Muscle layer of duodenum (tissue), 2 donors: Measurements from ENCODE around the gene PPP1R3F.
"Not testable (repeated sequence)": the region's sequence is repeated elsewhere in the genome, so short reads cannot be mapped to it uniquely, and the experiment has no call there.

Experiments
- H3K27ac ChIP-seq: one replicate; pipeline ENCODE4 v1.7.0; 2013; ENCODE audit warnings: mild to moderate bottlenecking, low read length
- H3K27me3 ChIP-seq: one replicate; pipeline ENCODE4 v1.7.0; 2013; ENCODE audit warnings: low read depth, mild to moderate bottlenecking, control low read depth, low read length
- H3K36me3 ChIP-seq, 2 donors: one replicate each; pipeline ENCODE4 v1.7.0; 2013; ENCODE audit warnings: low read length in 2 of 2, control low read depth in 1 of 2, mild to moderate bottlenecking in 1 of 2; ENCODE audit not compliant: insufficient read depth in 2 of 2, control insufficient read depth in 1 of 2
- H3K4me1 ChIP-seq, 2 donors: one replicate each; pipeline ENCODE4 v1.7.0; 2013; ENCODE audit warnings: low read length in 2 of 2, mild to moderate bottlenecking in 2 of 2, control low read depth in 1 of 2, moderate library complexity in 1 of 2; ENCODE audit not compliant: insufficient read depth in 2 of 2, control insufficient read depth in 1 of 2
- H3K4me3 ChIP-seq, 2 donors: one replicate each; pipeline ENCODE4 v1.7.0; 2013; ENCODE audit warnings: low read length in 2 of 2, low read depth in 1 of 2, mild to moderate bottlenecking in 1 of 2
- H3K9me3 ChIP-seq, 2 donors: one replicate each; pipeline ENCODE4 v1.7.0; 2013; ENCODE audit warnings: low read length in 2 of 2, control low read depth in 1 of 2, mild to moderate bottlenecking in 1 of 2; ENCODE audit not compliant: control insufficient read depth in 1 of 2
- donor health status: healthy.

Gene PPP1R3F

DNA sequence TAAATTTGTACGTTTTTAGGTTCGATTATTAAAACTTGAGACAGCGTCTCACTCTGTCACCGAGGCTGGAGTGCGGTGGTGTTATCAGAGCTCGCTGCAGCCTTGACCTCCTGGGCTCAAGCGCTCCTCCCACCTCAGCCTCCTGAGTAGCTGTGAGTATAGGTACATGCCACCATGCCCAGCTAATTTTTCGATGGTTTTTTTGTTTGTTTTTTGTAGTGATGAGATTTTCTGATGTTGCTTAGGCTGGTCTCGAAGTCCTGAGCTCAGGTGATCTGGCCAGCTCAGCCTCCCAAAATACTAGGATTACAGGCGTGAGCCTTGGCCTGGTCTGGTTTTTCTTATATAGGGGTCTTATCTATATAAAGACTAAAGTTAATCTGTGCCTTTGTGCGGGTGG is 60.8 kb downstream of the PPP1R3F start:
- not testable (repeated sequence) for H3K4me3 ChIP-seq, H3K36me3 ChIP-seq, H3K9me3 ChIP-seq, H3K27me3 ChIP-seq, H3K4me1 ChIP-seq, H3K27ac ChIP-seq

DNA sequence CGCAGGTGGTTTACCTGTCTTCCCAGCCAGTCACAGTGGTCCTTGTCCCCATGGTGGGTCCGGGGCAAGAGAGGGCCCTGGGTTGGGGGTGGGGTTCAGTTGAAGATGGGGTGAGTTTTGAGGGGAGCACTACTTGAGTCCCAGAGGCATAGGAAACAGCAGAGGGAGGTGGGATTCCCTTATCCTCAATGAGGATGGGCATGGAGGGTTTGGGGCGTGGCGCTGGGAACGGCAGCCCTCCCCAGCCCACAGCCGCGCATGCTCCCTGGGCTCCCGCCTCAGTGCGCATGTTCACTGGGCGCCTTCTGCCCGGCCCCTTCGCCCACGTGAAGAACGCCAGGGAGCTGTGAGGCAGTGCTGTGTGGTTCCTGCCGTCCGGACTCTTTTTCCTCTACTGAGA is 61.7 kb downstream of the PPP1R3F start, which contains the start of gene GAGE13:
Gene GAGE13, plus strand, starts transcription at position 301 of the 400 bp plus-strand sequence. CDS start 1,156 bp downstream, outside the sequence.
- not testable (repeated sequence) for H3K9me3 ChIP-seq, H3K4me3 ChIP-seq, H3K4me1 ChIP-seq, H3K27me3 ChIP-seq, H3K27ac ChIP-seq, H3K36me3 ChIP-seq

DNA sequence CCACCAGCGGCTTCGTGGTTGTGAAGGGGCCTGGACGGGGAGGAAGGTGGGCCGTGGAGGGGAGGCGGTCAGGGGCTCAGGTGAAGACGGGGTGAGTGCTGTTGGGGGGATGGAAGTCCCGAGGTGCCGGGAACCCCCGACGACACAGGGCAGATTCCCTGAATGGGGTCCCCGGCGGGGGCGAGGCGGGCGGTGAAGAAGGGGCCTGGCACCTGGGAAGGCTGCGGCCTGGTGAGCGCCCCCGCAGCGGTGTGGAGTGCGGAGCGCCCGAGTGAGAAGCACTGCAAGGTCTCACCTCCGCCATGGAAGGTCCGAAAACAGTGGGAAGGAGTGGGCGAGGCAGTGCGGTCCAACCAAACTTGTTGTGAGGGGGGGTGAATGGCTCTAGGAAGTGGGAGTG is 62.2 kb downstream of the PPP1R3F start:
- H3K4me1 ChIP-seq, H3K4me3 ChIP-seq, H3K27me3 ChIP-seq, H3K27ac ChIP-seq, H3K36me3 ChIP-seq, H3K9me3 ChIP-seq: not testable (repeated sequence)
